NCI-H748 (cell line): ENCODE results near the gene TTI1.

ENCODE experiments used
- DNase-seq: peaks from one replicate; lab custom pipeline; 2025; ENCODE audit not compliant: unreplicated experiment; lab: John Stamatoyannopoulos, UW

The TTI1 gene

DNA sequence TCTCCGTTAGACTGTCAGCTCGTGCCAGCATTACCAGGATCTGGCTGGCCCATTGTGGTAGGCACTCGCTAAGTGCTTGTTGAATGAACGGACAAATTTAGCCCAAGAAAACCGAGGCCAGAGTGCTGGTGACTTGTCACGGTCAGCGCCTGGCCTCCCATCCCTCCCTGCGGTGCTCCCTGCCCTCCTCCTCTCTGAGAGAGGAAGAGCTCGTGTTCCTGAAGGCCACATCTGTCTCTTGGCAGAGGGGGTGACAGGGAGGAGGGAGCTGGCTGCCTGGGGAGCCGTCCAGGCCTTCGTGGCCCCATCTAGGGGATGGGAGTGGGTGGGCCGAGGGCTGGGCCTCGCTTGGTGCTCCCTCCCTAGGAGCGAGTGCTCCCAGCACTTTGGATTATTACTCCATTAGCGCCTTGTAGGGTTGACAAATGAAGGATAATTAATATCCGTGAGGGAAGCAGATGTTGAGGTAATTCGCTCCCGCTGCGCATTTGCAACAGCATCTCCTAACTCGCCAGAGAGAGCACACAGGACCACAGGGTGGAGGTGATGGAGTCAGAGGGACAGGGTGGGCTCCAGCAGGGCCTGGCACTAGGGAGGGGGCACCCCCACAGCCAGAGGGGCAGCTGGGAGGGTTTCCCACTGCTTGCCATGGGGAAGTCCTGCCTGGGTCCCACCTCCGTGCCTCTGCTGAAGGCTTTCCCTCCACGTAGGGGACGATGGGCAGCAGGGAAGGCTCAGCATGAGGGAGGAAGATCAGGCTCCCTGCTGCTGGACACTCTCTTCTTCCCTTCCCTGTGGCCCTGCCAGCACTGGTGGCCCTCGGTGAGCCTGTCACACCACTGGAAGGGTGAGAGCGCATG is 93.3 kb downstream of the TTI1 start:
- no peak for DNase-seq

DNA sequence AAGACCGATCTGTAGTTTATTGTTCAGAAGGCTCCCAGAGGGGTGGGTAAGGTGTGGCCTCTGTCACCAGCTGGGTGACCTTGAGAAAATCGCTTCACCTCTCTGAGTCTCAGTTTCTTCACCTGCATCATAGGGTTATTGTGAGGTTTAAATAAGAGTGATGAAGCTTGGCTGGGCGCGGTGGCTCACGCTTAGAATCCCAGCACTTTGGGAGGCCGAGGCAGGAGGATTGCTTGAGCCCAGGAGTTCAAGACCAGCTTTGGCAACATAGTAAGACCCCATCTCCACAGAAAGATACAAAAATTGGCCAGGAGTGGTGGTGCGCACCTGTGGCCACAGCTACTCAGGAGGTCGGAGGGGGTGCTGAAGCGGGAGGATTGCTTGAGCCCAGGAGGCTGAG is 94.3 kb downstream of the TTI1 start:
- no peak for DNase-seq

DNA sequence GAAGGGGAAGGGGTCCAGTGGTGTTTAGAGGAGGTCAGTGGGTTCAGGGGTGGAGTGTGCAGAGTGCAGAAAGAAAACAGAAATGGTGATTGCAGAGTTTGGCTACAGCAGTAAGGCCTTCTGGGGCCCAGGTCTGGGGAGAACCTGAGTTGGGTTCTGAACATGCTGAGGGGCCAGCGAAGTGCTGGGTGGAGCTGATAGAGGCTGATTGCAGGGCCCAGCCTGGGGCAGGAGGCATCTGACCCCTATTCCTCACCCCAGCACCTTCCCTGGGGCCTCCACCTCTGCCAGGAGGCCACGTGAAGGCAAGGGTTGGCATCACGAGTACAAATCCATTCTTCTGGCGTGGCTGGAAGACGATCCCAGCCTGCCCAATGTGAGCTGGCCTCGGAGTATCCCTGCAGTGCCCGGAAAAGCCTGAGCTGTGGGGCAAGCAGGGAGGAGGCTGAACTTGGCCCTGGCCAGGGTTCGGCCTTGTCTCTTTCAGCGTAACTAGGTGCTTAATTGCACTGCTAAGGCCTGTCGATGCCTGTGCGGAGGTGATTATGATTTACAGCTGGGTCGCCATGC is 95.0 kb downstream of the TTI1 start:
- DNase-seq = no peak

DNA sequence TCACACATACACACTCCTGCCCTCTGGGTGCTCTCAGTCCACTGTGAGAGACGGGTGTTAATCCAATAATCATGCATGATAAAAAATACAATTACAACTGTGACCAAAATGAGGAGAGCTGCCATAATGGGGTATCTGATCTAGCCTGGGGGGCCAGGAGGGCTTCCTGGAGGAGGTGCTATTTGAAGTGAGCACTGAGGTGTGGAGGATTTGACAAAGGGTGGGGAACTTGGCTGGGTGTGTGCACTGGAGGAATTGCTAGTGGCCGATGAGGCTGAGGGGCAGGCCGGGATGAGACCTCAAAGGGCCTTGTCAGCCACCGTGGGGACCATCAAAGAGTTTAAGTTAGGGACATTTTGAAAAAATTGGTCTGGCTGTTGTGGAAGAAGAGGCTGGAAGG is 95.6 kb downstream of the TTI1 start:
- DNase-seq = no peak

DNA sequence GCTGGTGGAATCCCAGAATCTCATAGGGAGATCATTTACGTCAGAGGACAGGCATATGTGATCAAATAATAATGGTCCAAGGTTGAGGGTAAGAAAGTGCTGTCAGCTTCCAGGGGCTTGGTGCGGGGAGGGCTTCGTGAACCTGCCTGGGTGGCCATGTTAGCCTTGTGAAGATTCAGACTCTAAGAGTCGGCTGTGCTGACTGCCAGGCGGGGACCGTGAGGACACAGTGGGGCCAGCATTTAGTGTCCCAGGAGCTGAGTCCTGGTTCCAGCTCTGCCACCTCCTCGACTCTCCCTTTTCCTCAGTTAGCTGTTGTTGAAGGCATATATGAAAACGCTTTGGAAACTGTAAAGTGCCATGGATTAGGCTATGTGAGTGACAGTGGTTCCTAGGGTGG is 96.8 kb downstream of the TTI1 start:
- DNase-seq = no peak

DNA sequence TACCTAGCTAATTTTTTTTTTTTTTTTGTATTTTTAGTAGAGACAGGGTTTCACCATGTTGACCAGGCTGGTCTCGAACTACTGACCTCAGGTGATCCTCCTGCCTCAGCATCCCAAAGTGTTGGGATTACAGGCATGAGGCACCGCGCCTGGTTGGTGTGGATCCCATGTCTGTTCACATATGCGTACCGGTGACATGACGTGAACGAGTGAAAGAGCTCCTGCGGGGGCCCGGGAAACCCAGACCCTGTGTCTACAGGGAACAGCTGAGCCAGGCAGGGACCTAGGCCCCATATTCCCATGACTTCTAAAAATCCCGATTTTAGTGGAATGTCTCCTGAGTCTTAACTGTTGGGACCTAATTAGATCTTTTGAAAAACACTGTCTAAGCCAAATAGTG is 97.2 kb downstream of the TTI1 start:
- no peak for DNase-seq

DNA sequence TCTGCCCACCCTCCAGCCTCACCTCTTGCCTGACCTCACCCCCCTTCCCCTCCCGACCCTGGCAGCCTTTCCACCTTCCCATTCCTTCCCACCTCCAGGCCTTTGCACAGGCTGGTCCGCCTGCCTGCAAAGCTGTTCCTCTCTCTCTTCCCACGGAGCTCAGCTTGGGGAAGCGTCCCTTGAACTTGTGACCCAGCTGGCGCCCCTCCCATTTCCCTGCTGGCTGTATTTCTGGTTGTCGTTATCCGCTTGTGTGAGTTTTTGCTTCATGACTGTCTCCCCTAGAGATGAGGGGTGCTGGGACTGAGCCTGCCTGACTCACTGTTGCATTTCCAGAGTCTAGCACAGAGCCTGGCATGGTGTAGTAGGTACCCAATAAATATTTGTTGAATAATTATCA is 97.8 kb downstream of the TTI1 start:
- no peak for DNase-seq

DNA sequence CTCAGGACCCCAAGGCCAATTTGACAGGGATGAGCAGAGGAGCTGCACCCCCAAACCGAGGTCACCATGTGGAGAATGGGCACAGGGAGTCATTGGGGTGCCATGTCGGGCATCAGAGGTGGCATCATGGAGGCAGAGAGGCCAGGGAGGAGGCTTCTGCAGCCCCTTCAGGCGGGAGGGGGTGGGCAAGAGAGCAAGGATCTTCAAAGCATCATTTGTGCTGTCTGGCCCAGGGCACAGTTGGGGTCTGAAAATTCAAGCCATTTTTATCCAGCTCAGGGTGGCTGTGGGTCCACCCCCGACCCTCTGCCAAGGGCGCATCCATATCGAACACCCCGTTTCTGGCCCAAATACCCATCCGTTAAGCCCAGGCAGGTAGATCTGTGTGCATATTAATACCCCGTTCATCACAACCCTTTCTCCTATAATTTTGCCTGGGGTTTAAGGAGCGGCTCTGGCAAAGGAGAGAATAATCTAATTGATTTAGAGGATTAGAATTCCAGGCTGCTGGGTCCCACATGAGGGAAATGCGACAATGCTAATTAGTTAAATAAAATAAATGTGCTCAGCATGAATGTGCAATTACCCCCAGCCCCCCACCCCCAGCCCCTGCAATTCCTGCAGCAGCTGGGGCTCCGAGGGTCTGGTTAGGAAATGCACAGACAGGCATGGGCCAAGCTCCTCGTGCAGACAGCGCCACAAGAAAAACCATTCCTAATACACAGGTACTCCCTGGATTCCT is 98.5 kb downstream of the TTI1 start:
- DNase-seq = no peak

DNA sequence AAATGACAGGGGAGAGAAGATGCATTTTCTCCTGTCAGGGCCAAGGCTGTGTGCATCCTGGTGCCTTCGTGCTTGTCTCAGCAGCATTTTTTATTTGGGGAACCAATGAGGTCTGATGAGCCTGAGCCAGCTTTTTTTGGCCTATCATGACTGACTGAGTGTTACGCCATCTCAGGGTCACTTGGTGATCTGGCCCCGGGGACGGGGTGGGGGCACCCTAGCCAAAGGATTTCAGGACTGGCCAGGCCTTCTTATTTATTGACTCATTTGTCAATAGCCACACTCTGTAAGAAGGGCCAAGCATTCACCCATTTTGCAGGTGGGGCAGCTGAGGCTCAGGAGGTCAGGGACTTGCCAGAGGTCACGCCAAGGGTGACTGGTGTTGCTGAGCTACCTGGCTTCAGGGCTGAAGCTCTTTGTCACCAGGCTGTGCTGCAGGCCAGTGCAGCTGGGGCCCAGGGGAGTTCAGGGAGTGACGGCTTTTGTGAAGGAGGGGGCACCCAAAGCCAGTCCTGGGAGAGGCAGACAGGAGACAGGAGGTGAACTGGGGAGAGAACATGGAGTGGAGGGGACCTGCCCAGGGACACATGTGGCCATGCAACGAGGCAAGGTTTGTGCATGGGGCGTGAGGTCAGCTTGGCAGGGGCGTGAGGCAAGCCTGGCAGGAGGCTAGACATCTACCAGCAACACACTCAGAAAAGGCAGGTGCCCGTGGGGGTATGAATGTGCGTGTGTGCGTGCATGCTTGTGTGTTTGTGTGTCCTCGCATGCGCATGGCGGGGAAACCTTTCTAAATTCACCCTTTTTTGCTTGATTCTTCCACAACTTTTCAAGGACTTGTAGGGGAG is 99.2 kb downstream of the TTI1 start:
- DNase-seq = no peak
